K562 (cell line): ENCODE results near the gene SNX25. TPM values are rescaled to one million over a fixed set of nuclear protein-coding genes. Genes with fewer than 3 reads are reported as not detected.

Source experiments
- ATAC-seq: fragments of 200-7000 bp; cut with Tn5 transposase; 3 replicates; pipeline ENCODE4 v1.9.1; 2020; ENCODE audit warnings: moderate library complexity
- BruUV-seq: library from RNA; stranded (reverse); fragments of 400-500 nt; replicated peaks from 2 replicates; lab custom pipeline; 2021; lab: Mats Ljungman, UMichigan
- CTCF ChIA-PET: fragments of 300-600 bp; formaldehyde crosslinking; extraction: SDS; loops from one replicate; lab custom pipeline; 2021; ENCODE audit warnings: low intra/inter-chr PET ratio; lab: Yijun Ruan, JAX
- POLR2A ChIA-PET: fragments of 300-600, 350-650 bp; sonication (Branson Sonifier 250); formaldehyde crosslinking; extraction: SDS; loops from one replicate; lab custom pipeline; 2021; ENCODE audit warnings: antibody characterized with exemption, inconsistent platforms; lab: Yijun Ruan, JAX
- DNase-seq, 4 experiments: peaks; one replicate each; pipeline versions ENCODE4 v3.0.0 to v3.0.0-alpha.2; 2011 to 2018; ENCODE audit warnings: low spot score in 3 of 4, mixed read lengths in 3 of 4; ENCODE audit errors: extremely low read depth in 1 of 4
- FAIRE-seq: peaks from 2 replicates; lab custom pipeline; 2011; peaks lifted over from hg19 to GRCh38; lab: Jason Lieb, UNC
- H2AFZ ChIP-seq: 2 replicates; pipeline ENCODE4 v1.6.0; 2011; ENCODE audit warnings: low read depth, low read length, control low read depth, inconsistent platforms
- H3K27ac ChIP-seq: fragments of 200-600 bp; 3 replicates; pipeline ENCODE4 v1.8.0; 2011; ENCODE audit warnings: low read depth, mild to moderate bottlenecking, control low read depth, inconsistent platforms, low read length, moderate library complexity, mixed read lengths; ENCODE audit errors: extremely low read depth
- H3K27me3 ChIP-seq, 2 experiments: fragments of 300-600 bp in 1 of 2; 2 replicates in 1 of 2; 3 replicates in 1 of 2; pipeline versions ENCODE4 v1.6.0 to v1.8.0; 2011; ENCODE audit warnings: inconsistent platforms in 2 of 2, low read length in 2 of 2, mild to moderate bottlenecking in 1 of 2, mixed read lengths in 1 of 2, moderate library complexity in 1 of 2; ENCODE audit not compliant: control insufficient read depth in 2 of 2, insufficient read depth in 2 of 2
- H3K36me3 ChIP-seq: fragments of 300-600 bp; 3 replicates; pipeline ENCODE4 v1.8.0; 2011; ENCODE audit warnings: mild to moderate bottlenecking, low read length, inconsistent platforms; ENCODE audit not compliant: control insufficient read depth, insufficient read depth
- H3K4me1 ChIP-seq, 2 experiments: fragments of 200-600 bp in 1 of 2; replicated peaks in 1 of 2; 2 replicates in 1 of 2; 3 replicates in 1 of 2; pipeline versions ENCODE4 v1.5.1 to v1.8.0; 2011; ENCODE audit warnings: inconsistent platforms in 2 of 2, low read length in 2 of 2, mild to moderate bottlenecking in 1 of 2, mixed read lengths in 1 of 2, moderate library complexity in 1 of 2; ENCODE audit not compliant: control insufficient read depth in 2 of 2, insufficient read depth in 2 of 2
- H3K4me2 ChIP-seq: 2 replicates; pipeline ENCODE4 v1.6.1; 2011; ENCODE audit warnings: low read length, control low read depth, inconsistent platforms, mixed read lengths; ENCODE audit not compliant: insufficient read depth
- H3K4me3 ChIP-seq: fragments of 200-600 bp; sonication (generic), shearing (Covaris generic); 2 replicates; pipeline ENCODE4 v1.5.1; 2016; ENCODE audit warnings: control low read depth, inconsistent platforms
- H3K79me2 ChIP-seq: fragments of 200-600 bp; 3 replicates; pipeline ENCODE4 v1.8.0; 2011; ENCODE audit warnings: low read length, inconsistent platforms; ENCODE audit not compliant: control insufficient read depth, insufficient read depth
- H3K9ac ChIP-seq, 2 experiments: 2 replicates each; pipeline versions ENCODE4 v1.6.0 to v1.6.1; 2011; ENCODE audit warnings: low read depth in 2 of 2, low read length in 2 of 2, control low read depth in 1 of 2, inconsistent platforms in 1 of 2, mild to moderate bottlenecking in 1 of 2, mixed read lengths in 1 of 2; ENCODE audit not compliant: insufficient read depth in 1 of 2
- H3K9me1 ChIP-seq: one replicate; pipeline ENCODE4 v1.6.0; 2011; ENCODE audit warnings: inconsistent platforms, mild to moderate bottlenecking, low read length, moderate library complexity; ENCODE audit not compliant: control insufficient read depth, insufficient read depth
- H3K9me3 ChIP-seq: replicated peaks from 2 replicates; pipeline ENCODE4 v1.5.1; 2011; ENCODE audit warnings: low read depth, low read length, inconsistent platforms; ENCODE audit not compliant: control insufficient read depth, insufficient read depth
- H4K20me1 ChIP-seq: replicated peaks from 2 replicates; pipeline ENCODE4 v1.6.1; 2011; ENCODE audit warnings: low read length, inconsistent platforms, mixed read lengths; ENCODE audit not compliant: control insufficient read depth, insufficient read depth
- MAFG ChIP-seq: fragments of 450-650 bp; conservative IDR thresholded peaks from 2 replicates; pipeline ENCODE4 v1.6.1; 2016; ENCODE audit warnings: missing genetic modification characterization, missing compliant biosample characterization
- ZFPM2 ChIP-seq: fragments of 250-450 bp; sonication (Bioruptor Pico); IDR thresholded peaks from 2 replicates; pipeline ENCODE4 v1.5.1; 2022; ENCODE audit warnings: mild to moderate bottlenecking
- ZKSCAN1 ChIP-seq: fragments of 150-350 bp; IDR thresholded peaks from 2 replicates; pipeline ENCODE4 v1.6.1; 2016; ENCODE audit warnings: low read depth, low read length
- WGBS: fragments of 100-300 bp; shearing (Covaris generic); methylation state at CpG from one replicate; pipeline ENCODE4 v1.1.6; 2016; ENCODE audit warnings: low coverage, mixed read lengths; ENCODE audit not compliant: insufficient coverage; ENCODE audit errors: missing lambda C conversion rate; 5-methylcytosine and 5-hydroxymethylcytosine counted together
- in situ Hi-C: fragments of 300-500 bp; cut with MboI; formaldehyde crosslinking; loops from 4 replicates; pipeline ENCODE4 v1.15.0; 2018; ENCODE audit warnings: inconsistent platforms, mixed read lengths
- intact Hi-C: fragments of 100-400 bp; cut with micrococcal nuclease; formaldehyde crosslinking; loops from 2 replicates; pipeline ENCODE4 v1.14.2; 2022
- polyA plus RNA-seq, 8 experiments: library from polyadenylated mRNA; depleted of rRNA in 4 of 8; stranded (reverse) in 5 of 8; unstranded in 3 of 8; fragments of >200 nt; fragmentation: Nextera tagmentation in 2 of 8; fragmentation: Illumina TruSeq in 1 of 8; extraction: Ambion mirVana in 2 of 8; extraction: Trizol in 1 of 8; gene quantifications; 2 replicates each; pipeline versions ENCODE4 v1.2.1 to v1.2.3, GENCODE V29; 2011 to 2014; ENCODE audit warnings: inconsistent platforms in 1 of 8, missing spikeins in 1 of 8
- total RNA-seq, 7 experiments: library from RNA; depleted of rRNA in 6 of 7; stranded (reverse); fragments of >200 nt in 6 of 7; fragmentation: Illumina TruSeq in 2 of 7; extraction: Trizol in 2 of 7; gene quantifications; 2 replicates each; pipeline versions ENCODE4 v1.2.1 to v1.2.3, GENCODE V29; 2011 to 2021; ENCODE audit warnings: low replicate concordance in 1 of 7
- TF ChIP-seq, protein P1 (sequence below), 3 experiments: IDR thresholded peaks in 2 of 3; conservative IDR thresholded peaks in 1 of 3; 2 replicates each; pipeline ENCODE4 v1.5.1; 2011 to 2012; ENCODE audit warnings: low read length in 3 of 3, mild to moderate bottlenecking in 3 of 3, control low read depth in 2 of 3, improper control_type of control experiment in 1 of 3, inconsistent platforms in 1 of 3, low read depth in 1 of 3, mixed read lengths in 1 of 3, moderate library complexity in 1 of 3; ENCODE audit not compliant: insufficient read depth in 2 of 3

The SNX25 gene
- total and polyA plus RNA-seq, 9 of the 15 experiments (the other 6 are each of a cell fraction or from before 2014, with no cell fraction given): 2.5 to 23.4 (median 13.3) TPM

DNA sequence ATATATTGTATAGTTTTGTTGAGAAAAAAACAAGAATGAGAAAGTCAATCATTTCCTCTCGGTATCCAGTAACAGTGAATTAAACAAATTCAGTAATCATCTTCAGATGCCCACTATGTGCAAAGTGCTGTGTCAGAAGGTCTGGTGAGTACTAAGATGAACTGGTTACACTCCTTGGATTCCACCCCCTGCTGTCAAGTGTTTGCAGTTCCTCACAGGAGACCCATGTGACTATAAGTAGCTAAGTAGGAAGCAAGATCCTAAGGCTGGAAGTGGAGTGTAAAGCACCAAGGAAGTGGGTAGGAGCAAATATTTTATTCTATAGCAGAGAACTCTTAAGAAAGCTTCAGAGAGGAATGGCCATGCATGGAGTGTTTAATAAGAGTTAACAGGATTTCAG lies 73.6 kb downstream of the SNX25 start:
- Histone ChIP-seq H3K9me1 (no peaks in the 10 kb centered on the region), H3K27me3 (no peaks in the 10 kb centered on the region), H3K79me2 (no peaks in the 10 kb centered on the region), H3K36me3 (no peaks in the 10 kb centered on the region; the same call in 2 of the 3 replicates), H3K4me1 (peaks cover 0 to 8% of the 10 kb centered on the region in 2 experiments; a peak in 3 of 5 replicates), H2AFZ (no peak overlapping the region), H3K4me3 (no peak overlapping the region), H4K20me1 (0 out of 2 replicates have a peak, but pooled peaks cover 3% of the 10 kb centered on the region), H3K9ac (no peak overlapping the region), H3K27ac (no peak overlapping the region), H3K9me3 (no peaks in the 10 kb centered on the region), H3K4me2 (no peak overlapping the region)
- POLR2A ChIA-PET: interaction anchor here (0.9 kb wide), 1 partner anchor 14 kb away, joined by 3 read pairs; no protein-coding TSS in a partner anchor
- DNase-seq: peak in 2 of 4 experiments; percentile 18 to 25
- peak; percentile 69 for ATAC-seq
- TF ChIP-seq MAFG (tag) (0 out of 2 replicates have a peak, but pooled peaks have one; percentile 18), ZKSCAN1 (peak; percentile 44; the same call in 1 of the 2 replicates), ZFPM2 (CRISPR knock-in tag) (no peak)
- TF ChIP-seq, protein P1, sequence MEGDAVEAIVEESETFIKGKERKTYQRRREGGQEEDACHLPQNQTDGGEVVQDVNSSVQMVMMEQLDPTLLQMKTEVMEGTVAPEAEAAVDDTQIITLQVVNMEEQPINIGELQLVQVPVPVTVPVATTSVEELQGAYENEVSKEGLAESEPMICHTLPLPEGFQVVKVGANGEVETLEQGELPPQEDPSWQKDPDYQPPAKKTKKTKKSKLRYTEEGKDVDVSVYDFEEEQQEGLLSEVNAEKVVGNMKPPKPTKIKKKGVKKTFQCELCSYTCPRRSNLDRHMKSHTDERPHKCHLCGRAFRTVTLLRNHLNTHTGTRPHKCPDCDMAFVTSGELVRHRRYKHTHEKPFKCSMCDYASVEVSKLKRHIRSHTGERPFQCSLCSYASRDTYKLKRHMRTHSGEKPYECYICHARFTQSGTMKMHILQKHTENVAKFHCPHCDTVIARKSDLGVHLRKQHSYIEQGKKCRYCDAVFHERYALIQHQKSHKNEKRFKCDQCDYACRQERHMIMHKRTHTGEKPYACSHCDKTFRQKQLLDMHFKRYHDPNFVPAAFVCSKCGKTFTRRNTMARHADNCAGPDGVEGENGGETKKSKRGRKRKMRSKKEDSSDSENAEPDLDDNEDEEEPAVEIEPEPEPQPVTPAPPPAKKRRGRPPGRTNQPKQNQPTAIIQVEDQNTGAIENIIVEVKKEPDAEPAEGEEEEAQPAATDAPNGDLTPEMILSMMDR (IDR thresholded peaks at IDR 0.05 in 2 of 3, conservative IDR thresholded peaks at IDR 0.05 in 1 of 3; ENCODE audit: insufficient read depth in 2 of 3, low read depth in 1 of 3, low read length in 3 of 3): peak in 1 of 3 experiments; percentile 16; a peak in 2 of 6 replicates
- 84% methylated on average over 1 of the region's 1 CpG for WGBS
- no TSS peak for BruUV-seq
- FAIRE-seq: peak; percentile 48
- CTCF ChIA-PET: no interaction called here
- intact Hi-C loops: no loop called here
- in situ Hi-C loops: no loop called here
